ENCODE measurements around the gene CHTF8.
A peak's percentile ranks its signal among the peaks of the same experiment; 100 is the strongest.
"Not testable (repeated sequence)": the region's sequence is repeated elsewhere in the genome, so short reads cannot be mapped to it uniquely, and the experiment has no call there.

CHTF8 gene

DNA sequence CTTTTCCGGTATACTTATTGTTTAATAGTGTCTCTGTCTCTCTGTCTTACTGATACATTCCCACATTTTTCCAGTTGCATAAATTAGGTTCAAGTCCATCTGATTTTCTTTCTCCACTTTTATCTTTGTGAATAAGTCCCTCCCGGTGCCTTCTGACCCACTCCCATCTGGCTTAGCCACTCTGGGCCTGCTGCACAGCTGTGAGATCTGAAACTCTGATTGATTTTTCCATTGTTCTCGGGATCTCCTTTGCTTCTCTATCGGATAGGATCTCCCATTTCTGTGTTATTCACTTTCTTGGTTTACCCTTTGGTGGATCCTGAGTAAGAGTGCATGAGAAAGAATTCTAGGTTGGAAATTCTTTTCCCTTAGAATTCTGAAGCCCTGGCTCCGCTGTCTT is 8.6 kb upstream of the CHTF8 start:
- DNase-seq (ENCODE audit: low read depth), result no peak
- no peak overlapping the region for H3K4me3 ChIP-seq (ENCODE audit: low read depth, low read length)

DNA sequence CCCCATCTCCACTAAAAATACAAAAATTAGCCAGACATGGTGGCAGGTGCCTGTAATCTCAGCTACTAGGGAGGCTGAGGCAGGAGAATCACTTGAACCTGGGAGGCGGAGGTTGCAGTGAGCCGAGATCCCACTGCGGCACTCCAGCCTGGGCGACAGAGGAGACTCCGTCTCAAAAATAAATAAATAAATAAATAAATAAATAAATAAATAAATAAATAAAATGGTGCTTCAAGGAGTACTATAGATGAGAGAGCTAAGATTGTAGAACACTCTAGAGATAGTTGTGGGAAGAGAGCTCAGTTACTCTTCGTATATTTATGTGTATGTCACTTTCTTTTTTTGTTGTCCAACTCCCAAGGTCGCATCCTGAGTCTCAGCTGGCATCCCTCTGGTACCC is 7.1 kb upstream of the CHTF8 start:
- H3K4me3 ChIP-seq (ENCODE audit: low read depth, low read length); DNase-seq (ENCODE audit: low read depth): not testable (repeated sequence)

DNA sequence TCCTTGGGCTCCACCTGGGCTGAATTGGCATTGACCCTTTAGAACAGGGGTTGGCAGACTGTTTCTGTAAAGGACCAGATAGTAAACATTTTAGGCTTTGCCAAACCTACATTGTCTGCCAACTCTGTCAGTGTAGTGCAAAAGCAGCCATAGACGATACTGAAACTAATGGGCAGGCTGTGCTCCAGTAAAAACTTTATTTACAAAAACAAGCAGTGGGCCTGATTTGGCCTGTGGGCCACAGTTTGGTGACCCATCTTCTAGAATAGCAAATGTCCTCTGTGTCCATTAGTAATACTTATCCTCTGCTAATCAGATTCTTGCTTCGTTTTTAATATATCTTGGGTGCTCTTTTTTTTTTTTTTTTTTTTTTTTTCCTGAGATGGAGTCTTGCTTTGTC is 6.2 kb upstream of the CHTF8 start:
- DNase-seq (ENCODE audit: low read depth), result no peak

DNA sequence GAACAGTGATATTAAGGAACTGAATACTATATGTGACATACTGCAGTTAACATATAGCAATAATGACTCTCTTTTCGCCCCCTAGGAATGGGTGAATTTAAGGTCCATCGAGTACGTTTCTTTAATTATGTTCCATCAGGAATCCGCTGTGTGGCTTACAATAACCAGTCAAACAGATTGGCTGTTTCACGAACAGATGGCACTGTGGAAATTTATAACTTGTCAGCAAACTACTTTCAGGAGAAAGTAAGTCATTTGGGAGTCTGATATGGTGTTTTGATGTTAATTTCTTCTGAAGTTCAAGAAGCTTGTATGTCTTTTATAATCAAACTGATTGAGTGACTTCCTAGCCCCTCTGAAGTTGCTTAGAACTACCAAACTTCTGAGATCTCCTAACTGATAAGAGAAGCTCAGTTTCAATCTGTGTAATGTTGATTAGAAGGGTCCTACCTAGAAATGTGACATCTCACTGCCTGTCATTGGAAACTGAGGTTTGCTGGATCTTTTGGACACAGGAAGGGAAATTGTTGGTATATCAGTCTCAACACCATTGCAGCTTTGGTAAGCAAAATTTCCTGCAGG is 1.1 kb upstream of the CHTF8 start:
- H3K4me3 ChIP-seq (ENCODE audit: low read depth, low read length), result peak overlapping the region; percentile 98
- no peak for DNase-seq (ENCODE audit: low read depth)

More for the DNA sequence above, 6.2 kb upstream of the CHTF8 start:
- H3K4me3 ChIP-seq (ENCODE audit: low read depth, low read length), result no peak overlapping the region

DNA sequence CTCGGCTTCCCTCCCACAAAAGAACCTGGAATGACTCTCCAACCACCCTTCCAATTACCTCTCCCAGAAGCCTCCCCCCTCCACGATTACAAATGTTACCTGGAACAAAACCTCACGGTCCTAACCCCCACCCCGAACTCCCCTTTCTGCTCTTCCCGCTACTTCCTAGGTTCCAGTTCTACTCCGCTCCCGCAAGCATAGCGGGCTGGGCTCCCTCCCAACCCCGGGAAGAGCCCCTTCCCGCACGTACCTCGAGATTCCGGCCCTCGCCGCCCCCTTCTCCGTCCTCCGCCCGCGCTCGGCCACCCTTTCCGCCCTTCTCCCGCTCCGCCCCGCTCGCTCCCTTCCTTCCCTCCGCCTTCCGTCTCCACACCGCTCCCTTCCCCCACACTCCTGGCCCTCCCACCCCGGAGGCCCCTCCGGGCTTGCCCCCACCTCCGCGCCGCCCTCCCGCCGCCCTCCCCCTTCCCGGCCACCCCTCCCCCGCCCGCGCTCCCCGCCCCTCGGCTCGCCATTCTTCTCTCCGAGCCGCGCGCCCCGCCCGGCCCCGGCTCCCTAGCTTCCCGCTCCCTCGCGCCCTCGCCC is 457 bp downstream of the CHTF8 start:
- H3K4me3 ChIP-seq (ENCODE audit: low read depth, low read length), result peak overlapping the region; percentile 98
- DNase-seq (ENCODE audit: low read depth), result peak; percentile 62

DNA sequence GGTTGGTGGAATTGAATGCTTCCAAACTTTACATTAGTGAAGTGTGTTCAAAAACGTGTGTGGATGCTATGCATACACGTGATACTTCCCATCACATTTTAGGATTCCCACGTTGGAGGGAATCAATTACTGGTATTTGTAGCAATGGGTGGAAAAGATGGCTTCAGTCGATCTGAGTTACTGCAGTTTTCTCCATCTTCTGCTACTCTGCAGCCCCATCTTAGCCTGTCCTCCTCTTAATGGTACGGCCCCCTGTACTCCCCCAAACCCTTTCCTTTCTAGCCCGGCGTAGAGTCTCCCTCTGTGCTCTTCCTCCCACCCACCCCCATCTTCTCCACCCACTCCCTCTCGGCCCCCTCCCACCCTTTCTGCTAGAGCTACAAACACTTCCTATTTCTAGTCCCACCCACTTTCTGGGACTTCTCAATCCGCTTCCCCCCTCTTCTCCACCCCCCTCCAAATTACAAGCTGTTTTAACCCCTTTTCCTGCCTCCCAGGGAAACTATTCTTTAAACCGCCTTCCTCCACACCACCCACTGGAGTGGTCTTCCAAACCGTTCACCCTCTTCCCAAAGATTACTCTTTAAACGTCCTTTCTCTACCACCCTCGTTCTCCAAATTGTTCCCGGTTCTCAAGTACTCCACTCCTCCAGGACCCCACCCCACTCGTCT is 1.1 kb downstream of the CHTF8 start:
- H3K4me3 ChIP-seq (ENCODE audit: low read depth, low read length), result peak overlapping the region; percentile 98
- no peak for DNase-seq (ENCODE audit: low read depth)

DNA sequence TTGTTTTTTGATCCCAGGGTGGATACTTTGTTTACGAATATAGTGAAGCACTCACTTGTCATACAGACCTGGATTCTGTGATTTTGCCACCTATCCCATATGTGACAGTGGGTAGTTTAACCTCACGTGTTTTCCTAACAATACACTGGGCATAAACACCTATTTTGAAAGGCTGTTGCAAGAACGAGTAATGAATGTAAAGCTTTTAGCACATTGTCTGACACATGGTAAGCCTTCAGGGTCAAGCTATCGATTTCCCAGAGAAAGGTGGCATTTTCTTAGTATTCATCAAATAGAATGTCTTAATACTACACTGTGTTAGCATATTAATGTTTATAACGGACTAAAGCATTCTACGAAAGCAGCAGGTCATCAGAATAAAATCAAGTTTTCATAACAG is 1.9 kb downstream of the CHTF8 start:
- H3K4me3 ChIP-seq (ENCODE audit: low read depth, low read length), result peak overlapping the region; percentile 98
- DNase-seq (ENCODE audit: low read depth), result no peak

DNA sequence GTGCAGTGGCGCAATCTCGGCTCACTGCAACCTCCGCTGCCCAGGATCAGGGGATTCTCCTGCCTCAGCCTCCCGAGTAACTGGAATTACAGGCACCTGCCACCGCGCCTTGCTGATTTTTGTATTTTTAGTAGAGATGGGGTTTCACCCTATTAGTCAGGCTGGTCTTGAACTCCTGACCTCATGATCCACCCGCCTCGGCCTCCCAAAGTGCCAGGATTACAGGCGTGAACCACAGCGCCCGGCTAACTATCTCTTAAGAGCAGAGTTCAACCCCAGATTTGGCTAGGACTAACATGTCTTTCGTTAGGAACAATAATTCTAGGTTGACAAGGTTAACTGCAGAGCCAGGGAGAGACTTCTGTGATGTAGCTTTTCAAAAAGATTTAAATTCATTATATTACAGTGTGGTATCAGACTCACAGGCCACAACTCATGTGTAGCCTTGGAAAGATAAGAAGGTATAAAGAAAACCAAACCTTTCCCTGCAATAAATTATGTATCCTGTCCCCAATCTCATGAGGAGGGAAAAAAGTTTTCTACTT is 4.3 kb downstream of the CHTF8 start:
- DNase-seq (ENCODE audit: low read depth), result no peak
- no peak overlapping the region for H3K4me3 ChIP-seq (ENCODE audit: low read depth, low read length)

DNA sequence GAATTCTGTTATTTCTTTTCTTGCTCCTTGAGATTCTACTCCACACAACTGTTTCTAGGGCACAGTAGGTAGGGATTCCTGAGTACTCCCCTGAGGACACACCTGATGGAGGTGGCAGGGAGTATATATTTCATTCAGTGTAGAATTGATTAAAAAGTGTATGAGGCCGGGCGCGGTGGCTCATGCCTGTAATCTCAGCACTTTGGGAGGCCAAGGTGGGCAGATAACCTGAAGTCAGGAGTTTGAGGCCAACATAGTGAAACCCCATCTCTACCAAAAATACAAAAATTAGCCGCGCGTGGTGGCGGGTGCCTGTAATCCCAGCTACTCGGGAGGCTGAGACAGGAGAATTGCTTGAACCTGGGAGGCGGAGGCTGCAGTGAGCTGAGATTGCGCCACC is 5.6 kb downstream of the CHTF8 start:
- not testable (repeated sequence) for H3K4me3 ChIP-seq (ENCODE audit: low read depth, low read length); DNase-seq (ENCODE audit: low read depth)

DNA sequence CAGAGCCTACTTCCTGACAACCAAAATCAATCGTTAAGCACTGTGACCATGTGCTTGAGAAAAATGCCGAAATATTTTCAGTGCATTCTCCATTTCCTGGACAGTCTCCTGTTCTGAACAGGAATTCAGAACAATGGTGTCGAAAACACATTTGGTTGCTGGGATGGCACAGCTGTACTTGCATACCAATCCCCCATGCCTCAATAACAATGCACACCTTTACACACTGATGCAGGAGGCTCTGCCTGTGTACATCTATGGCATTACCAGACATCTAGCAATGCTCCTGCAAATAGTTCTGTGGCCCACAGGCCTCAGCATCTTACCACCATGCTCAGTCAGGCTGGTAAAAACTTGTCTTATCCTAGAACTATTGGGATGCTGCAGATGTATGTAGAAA is 6.2 kb downstream of the CHTF8 start:
- no peak for DNase-seq (ENCODE audit: low read depth)
- no peak overlapping the region for H3K4me3 ChIP-seq (ENCODE audit: low read depth, low read length)

DNA sequence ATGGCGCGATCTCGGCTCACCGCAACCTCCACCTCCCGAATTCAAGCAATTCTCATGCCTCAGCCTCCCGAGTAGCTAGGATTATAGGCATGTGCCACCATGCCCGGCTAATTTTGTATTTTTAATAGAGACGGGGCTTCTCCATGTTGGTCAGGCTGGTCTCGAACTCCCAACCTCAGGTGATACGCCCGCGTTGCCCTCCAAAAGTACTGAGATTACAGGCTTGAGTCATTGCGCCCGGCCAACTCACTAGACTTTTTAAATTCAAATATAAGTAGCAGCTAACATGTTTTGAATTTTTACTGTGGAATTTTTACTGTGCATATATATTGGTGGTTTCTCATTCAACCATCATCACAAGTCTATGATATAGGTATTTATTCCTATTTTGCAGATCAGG is 7.4 kb downstream of the CHTF8 start:
- H3K4me3 ChIP-seq (ENCODE audit: low read depth, low read length); DNase-seq (ENCODE audit: low read depth): not testable (repeated sequence)

DNA sequence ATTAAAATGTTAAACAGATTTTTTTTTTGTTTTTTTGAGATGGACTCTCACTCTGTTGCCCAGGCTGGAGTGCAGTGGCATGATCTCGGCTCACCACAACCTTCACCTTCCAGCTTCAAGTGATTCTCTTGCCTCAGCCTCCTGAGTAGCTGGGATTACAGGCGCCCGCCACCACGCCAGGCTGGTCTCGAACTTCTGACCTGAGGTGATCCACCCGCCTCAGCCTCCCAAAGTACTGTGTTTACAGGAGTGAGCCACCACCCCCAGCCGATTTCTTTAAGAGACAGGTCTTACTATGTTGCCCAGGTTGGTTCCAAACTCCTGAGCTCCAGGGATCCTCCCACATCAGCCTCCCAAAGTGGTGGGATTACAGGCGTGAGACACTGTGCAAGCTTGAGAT is 8.0 kb downstream of the CHTF8 start:
- H3K4me3 ChIP-seq (ENCODE audit: low read depth, low read length); DNase-seq (ENCODE audit: low read depth): not testable (repeated sequence)

DNA sequence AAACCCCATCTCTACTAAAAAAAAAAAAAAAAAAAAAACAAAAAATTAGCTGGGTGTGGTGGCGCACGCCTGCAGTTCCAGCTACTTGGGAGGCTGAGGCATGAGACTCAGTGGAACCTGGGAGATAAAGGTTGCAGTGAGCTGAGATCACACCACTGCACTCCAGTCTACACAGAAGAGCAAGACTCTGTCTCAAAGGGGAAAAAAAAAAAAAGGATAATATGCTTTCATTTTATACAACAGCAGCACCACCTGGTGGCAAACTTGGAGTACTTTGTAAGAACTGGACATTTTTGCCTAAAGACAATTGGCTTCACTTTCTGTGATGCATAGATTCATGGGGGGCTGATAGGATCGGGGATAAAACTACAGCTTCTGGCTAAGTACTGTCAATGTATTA is 8.5 kb downstream of the CHTF8 start:
- H3K4me3 ChIP-seq (ENCODE audit: low read depth, low read length), result no peak overlapping the region
- no peak for DNase-seq (ENCODE audit: low read depth)

DNA sequence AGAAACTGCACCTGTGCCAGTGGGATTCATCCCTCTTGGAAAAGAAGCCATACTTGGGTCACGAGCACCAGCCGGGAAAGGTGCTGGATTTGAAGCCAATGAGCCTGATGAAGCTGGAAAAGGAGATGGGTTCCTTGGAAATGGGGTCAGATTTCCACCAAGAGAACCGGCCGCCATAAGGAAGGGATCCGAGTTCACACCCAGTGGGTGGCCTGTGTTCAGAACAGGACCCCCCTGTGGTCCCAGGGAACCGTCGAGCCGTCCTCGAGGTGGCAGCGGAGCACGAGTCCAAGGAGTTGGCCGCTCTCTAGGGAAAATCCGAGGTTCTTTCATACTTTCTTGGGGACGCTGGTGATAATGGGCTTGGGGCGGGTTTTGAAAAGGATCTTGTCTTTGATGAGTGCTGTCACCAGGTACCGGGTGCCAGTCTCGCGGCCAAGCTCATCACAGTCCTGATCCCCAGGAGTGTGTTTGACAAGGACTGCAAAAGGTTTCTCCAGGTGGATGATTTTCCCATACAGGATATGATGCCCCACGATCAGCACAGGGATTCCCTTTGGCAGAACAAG is 12.2 kb downstream of the CHTF8 start:
- DNase-seq (ENCODE audit: low read depth), result no peak
- no peak overlapping the region for H3K4me3 ChIP-seq (ENCODE audit: low read depth, low read length)

DNA sequence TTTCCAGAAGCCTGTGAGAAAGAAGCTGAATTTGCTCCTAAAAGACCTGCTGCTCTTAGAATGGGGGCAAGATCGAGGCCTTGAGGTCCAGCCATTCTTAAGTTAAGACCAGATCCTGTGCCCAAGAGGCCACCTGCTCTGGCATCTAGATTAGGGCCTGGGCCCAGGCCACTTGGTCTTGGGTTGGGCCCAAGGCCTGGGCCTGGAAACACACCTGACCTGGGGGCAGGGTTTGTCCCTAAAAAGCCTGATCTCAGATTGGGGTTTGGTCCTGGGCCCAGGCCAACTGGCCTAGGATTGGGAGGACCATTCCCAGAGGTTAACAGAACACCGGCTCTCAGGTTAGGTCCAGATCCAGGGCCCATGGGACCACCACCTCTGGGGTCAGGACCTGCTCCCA is 12.9 kb downstream of the CHTF8 start:
- H3K4me3 ChIP-seq (ENCODE audit: low read depth, low read length), result no peak overlapping the region
- DNase-seq (ENCODE audit: low read depth), result no peak

DNA sequence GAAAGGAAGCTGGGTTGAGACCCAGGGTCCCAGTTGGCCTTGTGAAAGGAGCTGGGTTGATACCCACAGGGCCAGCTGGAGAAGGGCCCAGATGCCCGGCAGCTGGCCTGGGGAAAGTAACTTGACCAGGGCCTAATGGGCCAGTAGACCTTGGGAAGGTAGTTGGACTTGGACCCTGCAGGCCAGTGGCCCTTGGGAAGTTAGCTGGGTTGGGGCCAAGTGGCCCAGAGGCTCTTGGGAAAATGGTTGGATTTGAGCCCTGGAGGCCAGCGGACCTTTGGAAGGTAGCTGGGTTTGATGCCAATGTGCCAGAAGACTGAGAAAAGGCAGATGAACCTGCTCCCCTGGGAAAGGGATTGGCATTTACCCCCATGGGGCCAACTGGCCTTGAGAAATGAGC is 13.4 kb downstream of the CHTF8 start:
- no peak overlapping the region for H3K4me3 ChIP-seq (ENCODE audit: low read depth, low read length)
- no peak for DNase-seq (ENCODE audit: low read depth)

DNA sequence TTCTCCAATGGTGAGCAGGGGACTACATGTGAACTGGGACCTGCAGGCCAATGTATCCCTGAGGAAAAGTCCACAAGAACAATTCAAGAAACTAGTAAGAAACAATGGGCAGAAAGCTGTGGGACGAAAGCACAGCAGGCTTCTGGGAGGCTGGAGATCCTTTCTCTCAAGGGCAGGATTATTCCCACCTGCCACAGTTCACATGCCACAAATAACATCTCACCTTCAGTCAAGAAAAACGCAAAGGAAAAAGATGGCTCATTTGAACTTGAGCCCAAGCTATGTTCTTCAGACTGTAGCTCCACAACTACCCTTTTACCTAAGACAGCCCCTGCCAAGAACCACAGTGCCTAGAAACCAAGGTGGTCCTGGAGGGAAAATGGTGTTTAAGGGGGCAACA is 13.9 kb downstream of the CHTF8 start:
- H3K4me3 ChIP-seq (ENCODE audit: low read depth, low read length), result no peak overlapping the region
- DNase-seq (ENCODE audit: low read depth), result no peak

DNA sequence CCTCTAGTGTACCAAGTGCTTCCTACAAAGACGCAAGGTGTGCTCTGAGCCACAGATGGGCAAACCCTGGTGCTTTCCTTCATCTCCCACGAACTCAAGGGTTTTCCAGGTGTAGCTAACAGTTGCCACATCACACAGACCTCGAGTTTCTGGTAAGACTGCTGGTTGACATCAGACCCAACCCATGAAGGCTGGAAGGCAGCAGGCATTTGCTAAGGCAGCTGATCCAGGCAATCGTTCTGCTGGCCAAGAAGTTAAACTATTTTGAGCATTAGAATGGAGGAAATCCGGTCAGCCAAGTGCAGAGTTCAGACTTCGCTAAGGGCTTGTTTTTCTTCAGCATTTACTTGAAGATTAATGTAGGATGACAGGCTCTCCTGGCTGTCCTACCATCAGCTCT is 15.5 kb downstream of the CHTF8 start:
- no peak for DNase-seq (ENCODE audit: low read depth)

DNA sequence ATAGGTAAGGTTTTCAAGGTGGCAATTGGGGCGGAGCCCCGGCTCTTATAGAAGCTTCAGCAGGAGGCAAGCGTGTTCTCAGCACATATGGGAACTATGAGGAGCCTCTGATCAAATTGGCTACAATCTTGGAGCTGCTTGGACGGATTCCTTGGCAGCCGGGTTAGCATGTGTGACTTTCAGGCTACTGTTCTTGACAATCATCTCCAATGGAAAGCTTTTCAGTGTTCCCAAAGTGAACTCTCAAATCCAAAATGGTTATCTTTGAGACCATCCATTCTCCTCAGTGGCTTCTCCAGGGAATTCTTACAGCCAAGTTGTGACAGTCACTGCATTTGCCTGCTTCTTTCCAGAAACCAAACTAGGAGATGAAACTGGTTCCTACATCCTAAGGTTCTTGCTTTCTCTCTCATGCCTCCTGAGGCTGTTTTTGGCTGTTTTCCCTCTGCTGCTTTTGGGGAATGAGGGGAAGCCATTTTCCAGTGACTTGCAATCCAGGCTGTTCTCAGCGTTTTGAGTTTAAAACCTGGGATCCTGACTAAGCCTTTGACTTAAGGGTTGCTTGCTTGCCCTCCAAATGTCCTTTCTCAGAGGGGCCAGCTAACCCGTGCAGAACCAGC is 16.0 kb downstream of the CHTF8 start:
- no peak overlapping the region for H3K4me3 ChIP-seq (ENCODE audit: low read depth, low read length)
- DNase-seq (ENCODE audit: low read depth), result no peak

More for the DNA sequence above, 15.5 kb downstream of the CHTF8 start:
- H3K4me3 ChIP-seq (ENCODE audit: low read depth, low read length), result no peak overlapping the region

DNA sequence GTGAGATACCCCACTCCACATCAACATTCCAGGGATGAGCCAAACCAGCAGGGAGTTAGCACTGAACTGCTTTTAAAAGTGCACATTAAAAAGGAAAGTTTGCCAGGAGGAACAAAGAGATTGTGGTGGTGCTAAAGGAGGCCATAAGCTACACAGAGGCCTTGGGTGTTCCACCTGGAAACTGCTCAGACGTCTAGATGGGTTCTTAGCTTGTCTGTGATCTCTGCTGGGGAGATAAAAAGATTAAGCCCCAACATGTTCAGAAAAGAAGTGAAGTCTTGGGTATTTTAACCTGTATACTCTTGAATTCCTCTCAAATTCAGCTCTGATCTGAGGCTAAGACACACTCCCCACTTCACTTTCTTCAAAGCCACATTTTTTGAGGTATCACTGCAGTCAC is 16.6 kb downstream of the CHTF8 start:
- H3K4me3 ChIP-seq (ENCODE audit: low read depth, low read length), result no peak overlapping the region
- no peak for DNase-seq (ENCODE audit: low read depth)
